ENCODE measurements around the gene BATF2. TPM values are rescaled to one million over a fixed set of nuclear protein-coding genes. Genes with fewer than 3 reads are reported as not detected.

The BATF2 gene
- total and polyA plus RNA-seq, 10 of the 15 experiments (the other 5 are each of a cell fraction or from before 2014, with no cell fraction given), result 0.18 to 1.1 (median 0.38) TPM; not detected in 1

- peak; percentile 51 to 77 (median 74); a peak in 5 of 6 replicates for TF ChIP-seq CTCF (IDR thresholded peaks at IDR 0.05 in 2 of 3, conservative IDR thresholded peaks at IDR 0.05 in 1 of 3; ENCODE audit: control insufficient read depth in 2 of 3, extremely low read depth in 1 of 3, insufficient read depth in 1 of 3, low read depth in 3 of 3, low read length in 3 of 3)
- no peak for TF ChIP-seq NRF1 (conservative IDR thresholded peaks at IDR 0.05; ENCODE audit: low read depth, low read length)
- TF ChIP-seq LARP7 (IDR thresholded peaks at IDR 0.05), result peak; percentile 82
- TF ChIP-seq BCLAF1 (IDR thresholded peaks at IDR 0.05), result peak; percentile 83
- TF ChIP-seq ZNF687 (IDR thresholded peaks at IDR 0.05), result peak; percentile 82
- TF ChIP-seq BCL11A (IDR thresholded peaks at IDR 0.05; ENCODE audit: low read depth, low read length), result no peak
- TF ChIP-seq HDAC6 (IDR thresholded peaks at IDR 0.05; ENCODE audit: unreplicated experiment), result peak; percentile 7
- peak; percentile 34; the same call in 1 of the 2 replicates for TF ChIP-seq SPI1 (IDR thresholded peaks at IDR 0.05; ENCODE audit: borderline replicate concordance, insufficient read depth, low read depth, low read length)
- TF ChIP-seq ETV6 (conservative IDR thresholded peaks at IDR 0.05 in 1 of 2, IDR thresholded peaks at IDR 0.05 in 1 of 2; ENCODE audit: borderline replicate concordance in 1 of 2, low read depth in 1 of 2), result peak in 1 of 2 experiments; percentile 25; a peak in 1 of 4 replicates
- TF ChIP-seq KAT2A (conservative IDR thresholded peaks at IDR 0.05; ENCODE audit: control insufficient read depth, low read depth, low read length), result no peak
- TF ChIP-seq SUPT20H (IDR thresholded peaks at IDR 0.05; ENCODE audit: borderline replicate concordance, control insufficient read depth, low read depth, low read length), result no peak
- no peak for TF ChIP-seq STAT3 (IDR thresholded peaks at IDR 0.05; ENCODE audit: low read depth, low read length)
- TF ChIP-seq RELB (IDR thresholded peaks at IDR 0.05; ENCODE audit: low read depth), result no peak
- peak; percentile 70 for TF ChIP-seq NR2F1 (conservative IDR thresholded peaks at IDR 0.05)
- TF ChIP-seq POU2F2 (IDR thresholded peaks at IDR 0.05; ENCODE audit: borderline replicate concordance, low read depth, low read length), result no peak
Observed at GRCh38 chr11:65013888-65014725, 17.3 kb upstream of the BATF2 start, which contains the start of gene ARL2 (continued).
